ENCODE measurements around the gene GNAI2.
"Not testable (repeated sequence)": the region's sequence is repeated elsewhere in the genome, so short reads cannot be mapped to it uniquely, and the experiment has no call there.

GNAI2 gene

DNA sequence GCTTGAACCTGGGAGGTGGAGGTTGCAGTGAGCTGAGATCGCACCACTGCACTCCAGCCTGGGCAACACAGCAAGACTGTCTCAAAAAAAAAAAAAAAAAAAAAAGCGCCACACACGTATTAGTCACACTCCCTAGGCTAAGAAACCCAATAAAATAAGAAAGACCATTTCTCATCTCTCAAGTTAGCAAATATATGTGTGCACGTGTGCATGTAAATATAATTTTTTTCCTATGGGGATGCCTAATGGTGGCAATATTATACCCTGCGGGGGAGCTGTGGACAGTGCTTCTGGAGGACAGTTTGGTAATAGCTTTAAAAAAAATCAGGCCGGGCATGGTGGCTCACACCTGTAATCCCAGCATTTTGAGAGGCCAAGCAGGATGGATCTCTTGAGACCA is 48.1 kb downstream of the GNAI2 start:
- DNase-seq: not testable (repeated sequence)

DNA sequence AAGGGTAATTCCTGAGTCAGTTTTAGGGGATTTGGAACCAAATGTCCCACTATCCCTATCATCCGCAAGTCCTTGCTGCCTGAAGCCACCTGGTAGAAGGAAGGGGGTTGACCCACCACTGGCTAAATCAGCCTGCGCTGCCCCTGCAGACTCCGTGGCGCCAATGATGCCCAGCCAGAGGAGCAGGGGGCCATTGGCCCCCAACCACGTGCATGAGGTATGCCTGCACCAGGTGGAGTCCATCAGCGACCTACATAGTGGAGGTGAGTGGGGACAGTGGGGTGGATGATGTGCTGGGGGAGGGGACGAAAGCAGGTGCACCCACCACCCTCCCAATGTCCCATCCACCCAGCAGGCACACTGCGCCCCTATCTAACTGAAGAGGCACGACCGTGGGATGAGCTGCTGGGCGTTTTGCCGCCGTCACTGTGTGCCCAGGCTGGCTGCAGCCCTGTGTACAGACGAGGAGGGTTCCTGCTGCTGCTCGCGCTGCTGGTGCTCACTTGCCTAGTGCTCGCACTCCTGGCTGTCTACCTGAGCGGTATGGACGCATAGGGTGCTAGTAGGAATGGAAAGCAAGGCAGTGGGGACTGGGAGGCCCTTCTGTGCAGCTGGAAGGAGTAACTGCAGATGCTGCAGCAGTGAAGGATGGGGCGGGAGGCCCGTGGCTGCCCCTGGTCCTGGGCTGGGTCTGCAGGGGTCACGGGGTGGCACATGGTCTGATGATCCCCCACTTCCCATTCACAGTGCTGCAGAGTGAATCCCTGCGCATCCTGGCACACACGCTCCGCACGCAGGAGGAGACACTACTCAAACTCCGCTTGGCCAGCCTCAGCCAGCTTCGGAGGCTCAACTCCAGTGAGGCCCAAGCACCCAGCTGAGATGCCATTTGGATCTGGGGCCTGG is 50.6 kb downstream of the GNAI2 start:
- no peak for DNase-seq

DNA sequence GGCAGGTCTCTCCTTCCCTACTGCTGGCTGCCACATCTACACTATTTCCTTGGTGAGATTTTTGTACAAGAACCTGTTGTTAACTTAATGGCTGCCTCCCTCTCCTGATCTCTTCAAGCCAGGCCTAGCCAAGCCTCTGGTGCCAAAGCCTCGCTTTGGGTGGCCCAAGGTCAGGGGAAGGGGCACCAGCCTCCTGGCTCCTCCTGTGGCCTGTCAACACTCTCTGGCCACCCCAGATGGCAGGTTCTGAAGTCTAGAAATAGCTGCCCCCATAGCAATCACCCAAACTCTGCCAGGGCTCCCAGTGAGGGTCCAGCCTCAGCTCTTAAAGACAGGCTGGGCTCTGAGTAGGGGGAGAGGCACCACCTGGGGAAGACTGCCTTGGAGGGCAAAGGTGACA is 51.3 kb downstream of the GNAI2 start:
- DNase-seq: no peak

DNA sequence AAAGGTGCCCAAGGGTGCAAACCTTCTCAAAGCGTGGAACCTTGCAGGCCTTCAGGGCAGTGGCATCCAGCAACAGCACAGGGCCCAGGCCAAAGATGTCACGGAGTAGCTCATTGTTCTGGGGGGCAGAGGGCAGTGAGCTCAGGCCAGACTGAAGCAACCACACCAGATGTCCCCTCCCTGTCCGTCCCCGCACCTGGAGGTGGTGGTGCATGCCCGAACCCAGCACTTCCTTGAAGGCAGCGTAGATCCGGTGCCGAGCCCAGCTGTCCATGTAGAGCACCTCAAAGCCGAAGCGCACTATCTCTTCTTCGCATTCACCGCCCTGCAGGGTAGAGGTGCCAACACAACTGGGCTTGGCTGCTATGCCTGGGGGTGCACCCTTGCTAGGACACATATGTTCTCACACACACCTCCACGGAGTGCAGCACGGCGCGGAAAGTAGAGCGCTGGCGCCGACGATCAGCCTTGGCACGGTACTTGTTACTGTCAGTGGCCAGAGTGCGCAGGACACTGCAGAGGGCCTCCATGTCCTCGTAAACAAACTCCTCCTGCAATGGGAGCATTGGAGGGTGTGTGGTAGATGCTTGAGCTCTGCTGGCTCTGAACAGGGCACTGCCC is 52.5 kb downstream of the GNAI2 start:
- no peak for DNase-seq

DNA sequence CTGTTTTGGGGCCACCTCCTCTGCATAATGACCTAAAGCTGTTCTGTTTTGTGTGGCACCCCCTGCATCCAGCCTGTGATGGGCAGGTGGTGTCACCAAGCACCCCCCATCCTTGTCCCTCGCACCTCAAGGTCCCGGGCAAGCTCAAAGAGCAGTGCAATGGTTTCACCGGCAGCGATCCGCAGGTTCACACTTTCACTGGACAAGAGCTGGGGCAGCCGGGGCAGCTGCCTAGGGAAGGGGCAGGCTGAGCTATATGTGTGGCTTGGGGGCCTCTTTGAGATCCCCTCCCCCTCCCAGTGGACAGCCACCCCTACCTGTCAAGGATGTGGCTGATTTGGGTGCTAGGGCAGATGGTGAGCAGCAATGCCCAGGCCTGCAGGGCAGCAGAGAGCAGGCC is 53.1 kb downstream of the GNAI2 start:
- no peak for DNase-seq

DNA sequence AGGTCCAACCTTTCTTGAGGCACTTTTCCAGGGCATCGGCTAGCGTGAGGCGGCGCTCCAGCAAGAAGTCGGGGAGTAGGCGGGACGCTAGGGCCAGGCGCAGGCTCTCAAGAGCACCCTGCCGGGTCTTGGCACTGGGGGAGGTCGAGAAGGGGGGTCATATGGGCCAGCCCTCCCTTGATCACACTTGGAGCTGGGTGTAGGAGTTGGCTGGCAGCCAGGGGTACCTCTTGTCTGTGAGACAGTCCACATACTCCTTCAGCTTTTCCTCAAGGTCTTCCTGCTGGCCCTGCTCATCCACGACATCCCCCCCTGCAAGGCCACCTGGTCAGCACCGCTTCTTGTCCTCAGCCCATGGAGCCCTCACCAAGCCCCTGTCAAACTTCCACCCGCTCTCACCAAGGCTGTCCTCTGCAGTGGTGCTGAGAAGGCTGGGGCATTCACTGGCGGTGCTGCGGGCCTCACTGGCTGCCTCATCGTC is 54.2 kb downstream of the GNAI2 start:
- no peak for DNase-seq

DNA sequence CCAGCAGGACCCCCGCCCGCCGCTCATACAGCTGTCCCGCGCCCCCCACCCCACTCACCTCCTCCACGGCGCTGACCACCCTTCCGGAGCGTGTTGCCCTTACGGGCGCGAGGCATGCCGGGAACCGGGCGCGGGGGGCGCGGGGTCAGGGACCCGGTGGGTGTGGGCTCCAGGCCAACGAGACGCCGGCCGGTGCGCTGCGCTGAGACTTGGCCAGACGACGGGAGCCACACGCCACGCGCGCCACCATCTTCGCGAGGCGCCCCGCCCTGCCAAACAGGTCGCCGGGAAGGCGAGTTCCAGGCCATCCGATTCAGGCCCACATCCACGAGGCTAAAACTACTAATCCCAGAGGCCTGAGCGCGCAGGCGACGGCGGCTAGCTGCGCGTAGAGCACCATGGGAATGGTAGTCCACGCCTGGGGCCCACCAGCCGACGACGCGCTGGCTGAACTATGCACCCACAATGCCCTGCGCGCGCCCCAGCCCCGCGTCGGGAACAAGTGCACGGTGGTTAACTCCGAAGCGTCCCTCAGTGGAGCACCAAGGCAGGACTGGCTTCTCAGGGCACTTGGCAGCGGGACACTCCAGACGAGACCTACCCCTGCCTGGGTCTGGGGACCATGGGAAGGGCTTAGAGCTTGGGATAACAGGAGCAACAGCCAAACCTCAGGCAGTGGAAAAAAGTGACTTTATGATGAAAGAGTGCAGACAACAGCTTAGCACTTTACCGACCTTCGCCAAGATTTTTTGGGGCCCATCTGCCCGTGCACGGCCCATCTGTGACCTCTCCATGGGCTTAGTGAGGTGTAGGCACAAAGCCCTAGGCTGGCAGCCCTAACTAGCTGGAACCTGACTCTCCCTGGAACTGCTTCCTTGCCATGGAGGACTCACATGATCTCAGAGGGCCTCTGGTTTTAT is 56.4 kb downstream of the GNAI2 start, which contains the start of gene IFRD2:
IFRD2 (minus strand) TSS at position 271 of the 920 bp plus-strand sequence; CDS start at position 116, 155 bp downstream.
- peak; percentile 17 for DNase-seq

DNA sequence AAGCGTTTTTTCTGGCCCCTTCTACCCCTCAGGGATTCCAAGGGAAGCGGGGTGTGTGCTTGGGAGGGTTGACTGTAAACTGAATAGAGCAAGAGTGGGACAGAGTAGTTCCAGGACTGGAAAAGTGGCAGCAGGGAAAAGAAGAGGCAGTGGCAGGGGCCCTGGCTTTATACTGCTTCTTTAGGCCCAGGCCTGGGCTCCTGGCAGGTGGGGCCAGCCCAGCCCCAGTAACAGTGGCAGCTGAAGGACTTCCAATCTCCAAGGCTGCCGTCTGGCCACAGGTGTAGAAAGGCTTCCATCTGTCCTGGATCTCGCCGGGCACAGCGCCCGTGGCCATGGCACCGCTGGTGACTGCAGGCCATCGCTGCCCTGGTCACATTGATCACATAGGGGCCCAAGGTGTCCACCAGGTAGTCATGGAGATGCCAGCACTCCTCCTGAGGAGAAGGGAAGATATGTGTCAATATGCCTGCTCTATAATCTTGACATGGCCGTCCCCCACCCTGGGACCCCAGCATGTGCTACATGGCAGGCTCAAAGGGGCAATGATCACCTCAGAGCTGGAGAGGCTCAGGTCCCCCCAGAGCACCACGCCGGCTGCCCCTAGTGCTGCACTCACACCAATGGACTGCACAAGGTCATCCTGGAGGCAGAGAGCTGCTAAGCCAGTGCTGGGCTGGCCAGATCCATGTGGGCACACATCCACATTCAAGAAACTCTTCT is 57.2 kb downstream of the GNAI2 start:
- DNase-seq: no peak

DNA sequence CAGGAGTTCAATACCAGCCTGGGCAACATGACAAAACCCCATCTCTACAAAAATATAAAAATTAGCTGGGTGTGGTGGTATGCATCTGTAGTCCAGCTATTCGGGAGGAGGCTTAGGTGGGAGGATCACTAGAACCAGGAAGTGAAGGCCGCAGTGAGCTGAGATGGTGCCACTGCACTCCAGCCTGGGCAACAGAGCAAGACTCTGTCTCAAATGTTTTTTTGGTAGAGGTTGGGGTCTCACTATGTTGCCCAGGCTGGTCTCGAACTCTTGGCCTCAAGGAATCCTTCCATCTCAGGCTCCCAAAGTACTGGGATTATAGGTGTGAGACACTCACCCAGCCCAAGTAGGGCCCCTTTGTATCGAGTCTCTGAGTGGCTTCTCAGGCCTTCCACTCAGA is 58.1 kb downstream of the GNAI2 start:
- no peak for DNase-seq

DNA sequence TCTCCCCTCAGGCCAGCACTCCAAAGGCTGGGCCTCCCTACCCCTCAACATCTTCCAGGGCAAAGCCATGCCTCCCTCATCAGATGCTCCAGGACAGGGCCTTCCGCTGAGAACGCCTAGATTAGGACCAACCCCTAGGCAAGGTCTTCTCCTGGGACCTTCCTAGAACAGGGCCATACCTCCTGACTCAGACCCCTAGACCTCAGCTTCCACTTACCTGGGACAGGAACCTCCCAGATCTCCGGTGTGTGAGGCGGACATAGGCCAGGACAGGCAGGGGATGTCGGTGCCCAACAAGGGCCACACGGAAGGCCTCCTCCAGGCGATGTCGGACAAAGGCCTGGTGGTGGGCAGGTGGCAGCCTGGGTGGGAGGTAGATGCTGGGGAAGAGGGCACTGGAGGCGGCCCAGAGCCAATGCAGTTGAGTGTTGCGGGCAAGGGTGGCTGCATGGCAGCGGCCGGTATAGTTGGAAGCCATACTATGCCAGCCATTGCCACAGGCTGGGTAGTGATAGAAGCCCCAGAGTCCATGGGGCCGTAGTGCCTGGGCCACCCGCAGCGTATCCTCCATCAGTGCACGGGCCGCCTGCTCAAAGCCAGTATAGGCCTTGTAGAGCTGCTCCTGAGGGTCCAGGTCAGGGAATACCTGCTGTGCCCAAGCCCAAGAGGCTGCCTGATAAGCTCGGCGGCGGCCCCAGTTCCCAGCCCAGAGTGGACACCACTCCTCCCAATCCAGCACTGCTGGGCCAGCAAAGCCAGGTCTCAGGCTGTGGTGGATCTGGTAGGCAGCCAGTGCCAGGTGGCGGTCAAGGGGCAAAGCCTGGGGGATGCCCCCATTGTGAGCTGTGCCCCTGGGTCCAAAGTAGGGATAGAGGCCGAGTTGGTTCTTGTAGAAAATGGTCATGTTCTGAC is 58.7 kb downstream of the GNAI2 start:
- DNase-seq: no peak

DNA sequence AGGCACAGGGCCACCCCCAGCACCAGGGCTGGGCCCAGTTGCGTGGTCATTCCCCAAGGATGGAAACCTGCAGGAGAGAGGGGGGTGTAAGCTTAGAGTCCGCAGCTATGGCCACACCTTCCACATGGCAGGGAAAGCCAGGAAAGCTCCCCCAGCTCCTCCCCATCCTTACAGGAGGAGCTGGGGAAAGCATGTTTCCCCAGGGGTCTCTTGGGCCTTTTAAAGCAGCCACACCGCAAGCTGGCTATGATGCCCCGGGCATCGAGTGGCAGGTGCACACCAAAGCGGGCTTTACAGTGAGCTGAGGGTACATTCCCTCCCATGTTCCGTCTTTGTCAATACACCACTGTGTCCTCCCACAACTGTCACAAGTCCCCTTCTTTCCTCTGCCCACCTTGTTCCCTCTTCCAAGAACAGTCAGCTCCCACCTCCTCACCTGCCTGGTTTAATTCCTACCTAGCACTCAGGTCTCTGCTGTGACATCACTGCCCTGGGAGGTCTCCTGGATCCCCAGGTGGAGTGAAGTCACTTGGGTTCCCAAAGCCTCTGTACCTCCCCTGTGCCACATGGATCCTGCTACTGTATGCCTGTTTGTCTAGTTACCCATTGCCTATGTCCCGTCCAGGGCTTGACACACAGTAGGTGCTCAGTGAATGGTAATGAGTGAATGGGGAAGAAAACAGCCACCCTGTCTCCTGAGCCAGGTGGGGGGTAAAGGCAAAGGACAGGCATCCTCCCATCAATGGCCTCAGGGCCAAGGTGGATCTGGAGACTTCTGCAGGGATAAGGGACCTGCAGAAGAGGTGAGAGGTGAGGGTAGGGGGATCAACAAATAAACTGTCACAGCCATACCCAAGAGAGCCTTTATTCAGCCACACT is 59.8 kb downstream of the GNAI2 start:
- no peak for DNase-seq

DNA sequence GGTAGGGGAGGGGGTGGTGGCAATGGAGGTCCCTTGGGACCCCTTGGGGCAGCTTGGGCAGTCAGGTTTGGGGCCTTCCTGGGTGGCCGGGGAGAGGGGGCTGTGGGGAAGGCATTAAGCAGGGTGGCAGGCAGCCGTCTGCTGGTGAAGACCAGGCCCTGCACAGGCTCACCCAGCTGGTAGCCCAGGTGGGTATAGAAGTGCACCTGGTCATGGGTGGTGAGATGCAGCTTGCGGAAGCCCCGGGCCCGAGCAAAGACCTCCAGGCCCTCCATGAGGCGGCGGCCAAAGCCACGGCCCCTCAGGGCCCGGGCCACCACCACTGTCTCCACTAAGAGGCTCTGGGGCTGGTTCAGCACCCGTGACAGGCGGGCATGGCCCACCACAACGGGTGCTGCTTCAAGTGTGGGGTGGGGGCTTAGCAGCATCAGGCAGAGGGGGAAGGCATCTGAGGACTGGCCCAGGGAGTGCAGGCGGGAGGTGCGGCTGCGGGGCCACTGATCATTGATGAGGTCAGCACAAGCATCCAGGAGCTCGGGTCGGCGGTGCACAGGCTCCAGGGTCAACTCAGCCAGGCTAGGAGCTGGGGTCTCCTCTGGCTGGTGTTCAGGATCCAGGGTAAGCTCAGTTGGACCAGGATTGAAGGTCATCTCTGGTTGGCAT is 60.8 kb downstream of the GNAI2 start:
- DNase-seq: no peak

DNA sequence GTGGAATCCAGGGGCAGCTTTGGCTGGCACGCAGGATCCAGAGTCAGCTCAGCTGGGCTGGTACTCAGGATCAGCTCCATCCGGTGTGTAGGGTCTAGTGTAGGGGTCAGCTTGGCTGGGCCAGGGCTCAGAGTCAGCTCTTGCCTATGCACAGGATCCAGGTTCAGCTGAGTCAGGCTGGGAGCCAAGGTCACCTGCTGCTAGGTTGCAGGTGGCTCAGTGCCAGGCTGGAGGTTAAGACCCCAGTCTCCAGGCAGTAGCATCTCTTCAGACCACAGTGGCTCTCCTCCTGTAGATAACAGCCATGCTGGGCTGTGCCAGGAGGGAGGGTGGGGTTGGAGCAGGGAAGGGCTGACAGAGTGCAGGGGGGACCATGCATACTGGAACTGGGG is 61.4 kb downstream of the GNAI2 start:
- no peak for DNase-seq

DNA sequence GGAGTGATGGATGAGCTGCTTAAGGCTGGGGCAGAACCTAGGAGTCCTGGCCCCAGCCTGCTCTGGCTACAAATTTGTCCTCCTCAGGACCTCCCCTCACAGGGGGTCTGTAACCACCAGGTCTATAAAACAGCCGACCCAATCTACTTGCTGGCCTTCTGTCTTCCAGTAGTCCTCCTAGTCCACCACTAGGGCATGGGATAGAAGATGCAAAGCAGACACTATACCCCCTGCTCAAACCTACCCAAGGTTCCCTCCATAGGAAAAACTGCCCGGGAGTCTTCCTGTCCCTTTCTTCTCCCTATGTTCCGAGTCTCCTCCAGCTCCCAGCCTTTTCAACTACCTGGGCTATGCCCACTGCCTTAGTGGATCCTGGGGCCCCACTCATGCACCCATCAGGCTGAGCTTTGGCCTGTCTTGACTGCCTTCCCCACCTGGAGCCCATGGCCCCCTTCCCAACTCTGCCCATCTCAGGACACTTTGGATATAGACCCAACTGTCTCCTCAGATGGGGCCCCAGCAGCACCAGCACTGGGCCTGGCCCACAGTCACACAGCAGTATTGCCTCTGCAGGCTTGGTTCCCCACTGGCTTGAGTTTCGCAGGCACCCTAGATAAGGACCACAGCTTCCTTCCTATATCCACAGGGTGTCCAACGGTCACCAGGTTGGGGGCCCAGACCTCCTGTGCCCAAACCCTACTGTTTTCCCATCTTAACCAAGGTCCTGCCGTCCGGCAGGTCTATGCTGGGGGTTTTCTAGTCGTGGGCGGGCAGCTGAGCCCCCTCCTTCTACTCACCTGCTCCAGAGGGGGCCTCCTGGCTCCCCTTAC is 62.1 kb downstream of the GNAI2 start:
- no peak for DNase-seq

DNA sequence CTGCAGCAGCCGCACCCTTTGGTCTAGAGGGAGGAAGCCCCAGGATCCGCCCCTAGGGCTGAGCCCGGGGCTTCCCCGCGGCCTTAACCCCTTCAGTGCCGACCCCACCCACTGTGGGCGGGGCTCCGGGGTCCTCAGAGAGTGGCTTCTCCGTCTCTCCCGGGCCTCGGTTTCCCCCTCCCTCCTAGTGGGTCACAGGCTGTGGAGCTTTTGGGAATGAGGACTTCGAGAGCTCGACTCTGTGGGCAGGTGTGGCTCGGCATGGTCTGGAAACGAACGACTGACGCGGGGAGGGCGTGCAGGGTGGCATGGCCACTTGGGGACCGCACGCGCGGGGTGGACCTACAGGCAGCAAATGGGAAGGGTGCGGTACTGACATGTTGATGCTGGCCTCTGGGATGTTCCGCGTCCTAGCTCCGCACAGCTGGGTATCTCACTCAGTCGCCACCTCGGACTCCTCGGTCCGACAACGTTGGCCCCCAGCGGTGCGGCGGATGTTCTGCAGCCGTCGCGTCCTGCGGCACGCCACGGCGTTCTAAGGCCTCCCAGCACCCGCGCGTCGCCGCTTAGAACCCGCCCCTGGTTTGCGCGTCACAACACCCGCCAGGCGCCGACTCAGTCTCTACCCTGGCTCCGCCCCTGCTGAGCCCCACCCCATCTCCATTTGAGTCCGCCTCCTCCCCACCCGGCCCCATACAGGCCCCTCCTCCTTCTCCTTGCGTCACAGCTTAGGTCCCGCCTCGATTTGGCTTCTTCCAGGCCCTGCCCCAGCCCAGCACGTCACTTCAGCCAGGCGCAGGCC is 63.0 kb downstream of the GNAI2 start, which contains the start of the genes HYAL3 and NAA80:
HYAL3 (minus strand) TSS at position 570 of the 802 bp plus-strand sequence. CDS start 3,803 bp downstream, outside the sequence.
NAA80 (minus strand) TSS at position 570 of the 802 bp plus-strand sequence. CDS start 1,942 bp downstream, outside the sequence.
- DNase-seq: peak; percentile 68

DNA sequence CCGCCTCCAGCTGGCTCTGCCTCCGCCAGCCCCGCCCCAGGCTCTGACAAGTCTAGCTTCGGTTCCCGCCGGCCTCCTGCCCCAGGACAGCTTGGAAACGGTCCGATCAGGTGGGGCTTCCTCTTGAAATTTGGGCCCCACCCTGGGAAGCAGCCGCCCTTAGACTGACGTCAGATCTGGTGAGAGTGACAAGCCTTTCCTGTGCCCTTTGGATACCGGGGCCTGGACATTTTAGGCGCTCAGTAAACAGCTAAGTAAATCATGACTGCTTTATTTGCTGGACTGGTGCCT is 63.6 kb downstream of the GNAI2 start:
- no peak for DNase-seq

DNA sequence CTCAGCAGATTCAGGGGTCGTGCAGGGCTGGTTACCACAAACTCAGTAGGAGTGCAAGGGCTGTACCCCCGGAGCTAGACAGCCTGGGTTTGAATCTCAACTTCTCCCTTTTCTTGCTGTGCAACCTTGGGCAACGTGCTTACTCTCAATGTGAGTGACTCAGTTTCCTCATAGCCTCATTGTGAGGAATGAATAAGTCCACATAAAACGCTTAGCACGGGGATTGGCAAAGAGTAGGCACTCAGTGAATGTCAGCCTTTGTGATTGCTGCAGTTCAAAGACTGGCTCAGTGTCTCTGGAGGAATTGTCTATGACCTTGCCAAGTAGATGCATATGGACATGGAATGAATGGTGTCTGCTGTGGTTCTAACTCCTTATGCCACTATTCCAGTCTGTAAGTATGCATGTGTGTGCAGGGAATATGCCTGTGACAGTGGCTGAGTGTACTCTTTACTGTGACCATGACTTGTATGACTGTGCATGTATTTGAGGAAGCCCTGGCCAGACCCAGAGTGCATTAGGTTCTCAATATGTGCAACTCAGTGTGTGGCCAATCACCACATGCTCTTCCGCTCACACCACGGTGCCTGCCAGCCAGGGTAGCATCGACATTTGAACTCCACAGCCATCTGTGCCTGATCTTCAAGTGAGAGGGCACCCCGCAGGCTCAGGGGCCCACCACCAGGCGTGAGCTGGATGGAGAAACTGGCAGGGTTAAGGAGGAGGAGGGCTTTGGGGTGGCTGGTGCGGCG is 64.1 kb downstream of the GNAI2 start:
- DNase-seq: no peak

All from NCI-H187 treated with DMSO at 0.1 percent for 48 hours (cell line).